HG02981 (cell line): ENCODE measurements around the gene MED20.

ENCODE experiments used
- ATAC-seq: cut with Tn5 transposase; IDR thresholded peaks from one replicate; pipeline ENCODE4 v1.9.1; 2021; ENCODE audit warnings: mild to moderate bottlenecking, moderate library complexity; ENCODE audit not compliant: unreplicated experiment

Gene MED20

DNA sequence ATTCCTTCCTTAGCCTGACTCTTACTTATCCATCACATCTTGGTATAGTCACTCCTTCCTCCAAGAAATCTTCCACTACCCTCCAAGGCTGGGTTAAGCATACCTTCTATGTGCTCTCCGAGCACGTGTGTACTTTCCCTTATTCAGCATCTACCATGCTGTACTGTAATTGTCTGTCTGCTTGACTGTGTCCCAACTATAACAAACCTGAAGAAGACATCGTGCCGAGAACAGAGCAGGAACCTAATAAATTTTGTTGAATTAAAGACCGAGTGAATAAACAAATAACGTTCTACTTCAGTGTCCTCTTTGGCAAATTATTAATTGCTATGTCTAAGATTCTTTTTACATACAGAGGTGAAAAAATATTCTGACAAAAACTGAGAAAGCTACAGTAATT, 61.6 kb downstream of the MED20 start:
- no peak for ATAC-seq

DNA sequence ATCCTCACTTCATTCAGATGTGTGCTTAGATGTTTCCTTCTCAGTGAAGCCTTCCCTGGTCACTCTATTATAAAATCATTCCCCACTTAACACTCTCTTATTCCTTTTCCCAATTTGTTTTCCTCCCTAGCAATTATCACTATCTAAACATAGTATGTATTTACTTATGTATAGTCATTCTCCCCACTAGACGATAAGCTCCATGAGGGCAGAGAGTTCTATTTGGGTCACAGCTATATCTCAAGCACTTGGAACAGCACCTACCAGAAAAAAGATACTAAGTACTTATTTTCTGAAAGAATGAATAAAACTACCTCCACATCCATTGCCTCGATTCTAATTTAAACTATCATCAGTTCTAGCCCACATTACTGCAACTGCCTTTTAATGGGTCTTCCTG, 62.2 kb downstream of the MED20 start:
- ATAC-seq = no peak
